ENCODE data around the gene CEP41. TPM values are rescaled to one million over a fixed set of nuclear protein-coding genes. Genes with fewer than 3 reads are reported as not detected.

Gene CEP41
- total and polyA plus RNA-seq, 3 donors from 2014 or later: 59.0 to 209 (median 91.6) TPM

DNA sequence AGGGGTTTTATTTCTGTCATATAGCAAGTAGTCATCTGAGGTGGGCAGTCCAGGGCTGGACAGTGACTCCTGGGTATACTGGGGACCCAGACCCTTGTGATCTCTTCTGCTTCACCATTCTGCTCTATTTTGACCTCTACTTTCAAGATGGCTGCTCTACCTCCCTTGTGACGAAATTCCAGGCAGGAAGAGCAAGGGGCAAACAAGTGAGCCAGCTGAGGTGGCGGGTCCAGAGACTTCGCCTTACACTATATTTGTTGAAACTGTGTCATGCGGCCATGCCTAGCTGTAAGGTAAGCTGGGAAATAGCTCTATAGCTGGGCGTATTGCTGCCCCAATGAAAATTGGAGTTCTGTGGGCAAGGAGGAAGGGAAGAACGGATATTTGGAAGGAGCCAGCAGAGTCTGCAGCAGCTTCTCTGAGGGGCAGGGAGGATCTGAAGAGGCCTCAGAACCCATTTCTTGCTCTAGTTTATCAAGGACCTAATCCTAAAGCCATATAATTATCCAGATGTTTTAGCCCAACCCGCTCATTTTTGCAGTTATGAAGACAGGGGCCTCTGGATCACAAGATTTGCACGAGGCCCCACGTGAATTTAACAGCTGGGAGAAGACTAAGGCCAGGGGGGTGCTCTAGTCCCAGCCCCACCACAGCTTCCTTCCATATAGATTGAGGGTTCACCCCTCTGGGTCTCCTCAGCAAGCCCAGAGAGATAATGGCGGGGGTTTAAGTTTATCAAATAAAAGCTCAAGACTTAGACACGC is 68.2 kb downstream of the CEP41 start:
- no peak for TF ChIP-seq POLR2A (IDR thresholded peaks at IDR 0.05)
- TF ChIP-seq, protein P1, sequence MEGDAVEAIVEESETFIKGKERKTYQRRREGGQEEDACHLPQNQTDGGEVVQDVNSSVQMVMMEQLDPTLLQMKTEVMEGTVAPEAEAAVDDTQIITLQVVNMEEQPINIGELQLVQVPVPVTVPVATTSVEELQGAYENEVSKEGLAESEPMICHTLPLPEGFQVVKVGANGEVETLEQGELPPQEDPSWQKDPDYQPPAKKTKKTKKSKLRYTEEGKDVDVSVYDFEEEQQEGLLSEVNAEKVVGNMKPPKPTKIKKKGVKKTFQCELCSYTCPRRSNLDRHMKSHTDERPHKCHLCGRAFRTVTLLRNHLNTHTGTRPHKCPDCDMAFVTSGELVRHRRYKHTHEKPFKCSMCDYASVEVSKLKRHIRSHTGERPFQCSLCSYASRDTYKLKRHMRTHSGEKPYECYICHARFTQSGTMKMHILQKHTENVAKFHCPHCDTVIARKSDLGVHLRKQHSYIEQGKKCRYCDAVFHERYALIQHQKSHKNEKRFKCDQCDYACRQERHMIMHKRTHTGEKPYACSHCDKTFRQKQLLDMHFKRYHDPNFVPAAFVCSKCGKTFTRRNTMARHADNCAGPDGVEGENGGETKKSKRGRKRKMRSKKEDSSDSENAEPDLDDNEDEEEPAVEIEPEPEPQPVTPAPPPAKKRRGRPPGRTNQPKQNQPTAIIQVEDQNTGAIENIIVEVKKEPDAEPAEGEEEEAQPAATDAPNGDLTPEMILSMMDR (IDR thresholded peaks at IDR 0.05): no peak
- Histone ChIP-seq H3K4me1 (peaks cover 39% of the 10 kb centered on the region), H3K27me3 (no peaks in the 10 kb centered on the region), H3K27ac (peak overlapping the region; percentile 81 to 91), H3K4me3 (no peak overlapping the region), H3K9me3 (no peaks in the 10 kb centered on the region), H3K36me3 (ENCODE audit: low read depth, missing control alignments) (no peaks in the 10 kb centered on the region)
- intact Hi-C loops (cut with DNase I; ENCODE audit: low total_unique reads): no loop called here
- DNase-seq: no peak
- WGBS, 2 donors: 84 to 87% methylated on average over 11 of the region's 11 CpGs

DNA sequence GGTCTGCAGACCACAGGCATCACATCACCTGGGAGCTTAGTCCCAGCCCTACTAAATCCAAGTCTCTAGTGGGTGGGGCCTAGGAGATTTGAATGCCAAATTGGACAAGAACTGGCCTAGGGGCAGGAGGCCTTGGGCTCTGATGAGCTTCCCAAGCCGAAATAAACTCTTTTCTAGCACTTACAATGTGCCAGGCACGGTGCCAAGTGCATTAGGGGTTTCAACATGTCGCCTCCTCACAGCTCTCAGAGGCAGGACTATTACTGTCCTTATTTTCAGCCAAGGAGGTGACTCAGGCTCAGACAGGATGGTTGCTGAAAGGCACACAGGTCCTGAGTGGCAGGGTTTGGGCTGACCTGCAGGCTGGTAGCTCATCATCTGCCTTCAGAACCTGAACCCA is 69.8 kb downstream of the CEP41 start:
- no peaks in the 10 kb centered on the region for H3K27me3 ChIP-seq
- intact Hi-C loops (cut with DNase I; ENCODE audit: low total_unique reads): no loop called here
- no peaks in the 10 kb centered on the region for H3K9me3 ChIP-seq
- peaks cover 45% of the 10 kb centered on the region for H3K4me1 ChIP-seq
- WGBS, 2 donors: 75 to 91% methylated on average over 2 to 3 of the region's 3 CpGs
- H3K4me3 ChIP-seq: no peak overlapping the region
- TF ChIP-seq POLR2A (IDR thresholded peaks at IDR 0.05): no peak
- TF ChIP-seq, protein P1 (IDR thresholded peaks at IDR 0.05): no peak
- H3K27ac ChIP-seq: no peak overlapping the region
- no peaks in the 10 kb centered on the region for H3K36me3 ChIP-seq (ENCODE audit: low read depth, missing control alignments)
- peak; percentile 51 for DNase-seq

DNA sequence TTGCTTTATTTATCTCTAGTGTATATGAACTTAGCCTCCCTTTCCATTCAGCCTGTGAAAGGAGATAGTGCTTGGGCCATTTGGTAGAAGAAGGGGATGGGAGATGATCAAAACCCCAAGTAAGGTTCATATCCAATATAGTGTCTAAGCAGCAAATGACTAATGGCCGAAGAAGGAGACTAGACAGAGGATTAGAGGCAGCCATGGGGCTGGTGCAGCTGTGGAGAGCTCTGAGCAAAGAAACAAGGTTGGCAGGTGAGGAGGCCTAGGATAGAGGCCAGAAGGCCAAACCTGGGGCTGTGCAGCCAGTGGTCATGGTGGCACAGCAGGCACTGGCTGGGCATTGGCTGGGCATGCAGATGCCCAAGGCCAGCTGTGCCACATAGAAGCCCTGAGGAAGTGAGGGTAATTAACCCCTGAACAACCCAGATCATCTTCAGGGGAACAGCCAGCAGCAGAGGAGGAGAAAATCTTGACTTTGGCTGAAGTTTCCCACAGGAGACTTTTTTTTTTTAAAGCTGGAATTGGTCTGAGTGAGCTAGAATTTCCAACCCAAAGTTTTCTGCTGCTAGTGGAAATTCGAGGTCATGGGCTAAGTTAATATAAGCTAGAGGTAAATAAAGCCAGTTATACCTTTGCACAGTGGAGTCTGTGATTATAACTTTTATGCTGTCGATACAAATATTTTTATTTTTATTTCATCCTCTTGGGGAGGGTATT is 70.8 kb downstream of the CEP41 start:
- 55 to 62% methylated on average over 3 of the region's 3 CpGs for WGBS, 2 donors
- intact Hi-C loops (cut with DNase I; ENCODE audit: low total_unique reads): no loop called here
- Histone ChIP-seq H3K4me1 (peaks cover 50% of the 10 kb centered on the region), H3K27ac (peak overlapping the region in 1 of 2 donors; percentile 61), H3K4me3 (no peak overlapping the region), H3K9me3 (no peaks in the 10 kb centered on the region), H3K36me3 (ENCODE audit: low read depth, missing control alignments) (no peaks in the 10 kb centered on the region), H3K27me3 (no peaks in the 10 kb centered on the region)
- no peak for TF ChIP-seq POLR2A (IDR thresholded peaks at IDR 0.05)
- TF ChIP-seq, protein P1 (IDR thresholded peaks at IDR 0.05): no peak
- DNase-seq: no peak

DNA sequence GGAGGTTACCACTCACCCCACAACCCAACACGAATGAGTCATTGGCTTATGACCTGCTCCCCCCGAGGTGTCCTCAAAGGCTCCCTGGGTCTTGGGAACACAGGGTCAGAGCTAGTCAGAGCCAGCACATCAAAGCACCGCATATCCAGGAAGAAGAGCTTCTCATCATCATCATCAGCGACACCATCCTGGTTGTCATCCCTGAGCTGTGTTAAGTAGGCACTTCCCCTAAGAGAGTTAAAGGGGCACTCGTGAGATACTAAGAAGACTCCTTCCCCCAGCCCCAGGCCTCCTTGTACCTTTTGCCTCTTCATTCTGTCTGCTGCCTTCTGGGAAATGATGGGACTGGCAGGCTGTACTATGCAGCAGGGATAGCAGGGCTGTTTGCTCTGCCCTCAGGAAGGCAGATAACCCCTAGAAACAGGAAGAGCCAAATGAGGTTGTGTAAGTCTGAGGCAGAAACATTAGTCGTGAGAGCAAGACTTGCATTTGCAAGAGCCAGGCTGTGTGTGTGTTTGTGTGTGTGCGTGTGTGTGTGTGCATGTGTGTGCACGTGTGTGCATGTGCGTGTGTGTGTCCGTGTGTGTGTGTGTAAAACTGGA is 71.6 kb downstream of the CEP41 start:
- intact Hi-C loops (cut with DNase I; ENCODE audit: low total_unique reads): no loop called here
- DNase-seq: no peak
- Histone ChIP-seq H3K4me3 (no peak overlapping the region), H3K27me3 (no peaks in the 10 kb centered on the region), H3K36me3 (ENCODE audit: low read depth, missing control alignments) (no peaks in the 10 kb centered on the region), H3K4me1 (peaks cover 50% of the 10 kb centered on the region), H3K27ac (peak overlapping the region; percentile 18 to 59), H3K9me3 (no peaks in the 10 kb centered on the region)
- WGBS, 2 donors: 38 to 66% methylated on average over 10 of the region's 10 CpGs
- TF ChIP-seq, protein P1 (IDR thresholded peaks at IDR 0.05): no peak
- TF ChIP-seq POLR2A (IDR thresholded peaks at IDR 0.05): no peak
